ENCODE measurements around the gene TMEM52. TPM values are rescaled to one million over a fixed set of nuclear protein-coding genes. Genes with fewer than 3 reads are reported as not detected.
"Not testable (repeated sequence)": the region's sequence is repeated elsewhere in the genome, so short reads cannot be mapped to it uniquely, and the experiment has no call there.

TMEM52 gene
- polyA plus RNA-seq, 1 donor from 2014 or later = not detected

- peak within 1 kb of the TSS; percentile 88 to 95 (median 93) for H3K4me3 Mint-ChIP-seq
- peak within 1 kb of the TSS; percentile 90 to 94 (median 93) for H3K27ac Mint-ChIP-seq
- H3K27me3 Mint-ChIP-seq = peaks cover 3% of the 10 kb centered on the region
- peaks cover 39 to 48% (median 46%) of the 10 kb centered on the region in 3 donors for H3K4me1 Mint-ChIP-seq
- H3K36me3 Mint-ChIP-seq = no peaks in the 10 kb centered on the region
- no peaks in the 10 kb centered on the region for H3K9me3 Mint-ChIP-seq
These were observed 28.4 kb downstream of the TMEM52 start, which contains the start of gene GNB1 for GRCh38 chr1:1890506-1891348. TSS of gene GNB1 (minus strand) at chr1:1891087. CDS start at chr1:1825453, 65,634 bp downstream.

- Mint-ChIP-seq H3K9me3 (no peaks in the 10 kb centered on the region), H3K4me3 (peak overlapping the region; percentile 81 to 92 (median 89)), H3K4me1 (peaks cover 38 to 44% (median 41%) of the 10 kb centered on the region in 3 donors), H3K27me3 (peaks cover under 1% of the 10 kb centered on the region), H3K27ac (peak overlapping the region; percentile 90 to 94 (median 93)), H3K36me3 (no peaks in the 10 kb centered on the region)
These were observed 29.1 kb downstream of the TMEM52 start for GRCh38 chr1:1889847-1890505.

- H3K27ac Mint-ChIP-seq = peak overlapping the region; percentile 63 to 94 (median 93)
- H3K27me3 Mint-ChIP-seq = no peaks in the 10 kb centered on the region
- H3K4me1 Mint-ChIP-seq = peaks cover 34 to 38% (median 37%) of the 10 kb centered on the region in 3 donors
These were observed 29.9 kb downstream of the TMEM52 start for GRCh38 chr1:1889090-1889750.

GRCh38 chr1:1883890-1884289 lies 35.2 kb downstream of the TMEM52 start:
- H3K9me3 Mint-ChIP-seq, H3K27me3 Mint-ChIP-seq, H3K36me3 Mint-ChIP-seq: not testable (repeated sequence)
- peak overlapping the region in 3 of 4 donors; percentile 39 to 77 (median 71) for H3K4me3 Mint-ChIP-seq
- peaks cover 53 to 56% (median 55%) of the 10 kb centered on the region in 3 donors for H3K4me1 Mint-ChIP-seq
- peak overlapping the region in 2 of 3 donors; percentile 59 to 67 for H3K27ac Mint-ChIP-seq

More at GRCh38 chr1:1889090-1889750, 29.9 kb downstream of the TMEM52 start:
- Mint-ChIP-seq H3K4me3 (peak overlapping the region; percentile 81 to 92 (median 88)), H3K36me3 (no peaks in the 10 kb centered on the region), H3K9me3 (no peaks in the 10 kb centered on the region)

- Mint-ChIP-seq H3K36me3 (peaks cover 7% of the 10 kb centered on the region), H3K4me1 (peaks cover 55 to 59% (median 56%) of the 10 kb centered on the region in 3 donors), H3K27me3 (no peaks in the 10 kb centered on the region), H3K4me3 (peak overlapping the region in 3 of 4 donors; percentile 39 to 77 (median 71)), H3K9me3 (no peaks in the 10 kb centered on the region), H3K27ac (peak overlapping the region; percentile 31 to 67 (median 59))
These were observed 35.8 kb downstream of the TMEM52 start for GRCh38 chr1:1883092-1883873.

- Mint-ChIP-seq H3K4me1 (peaks cover 51 to 57% (median 53%) of the 10 kb centered on the region in 3 donors), H3K27me3 (no peaks in the 10 kb centered on the region), H3K36me3 (peaks cover 7% of the 10 kb centered on the region), H3K9me3 (no peaks in the 10 kb centered on the region), H3K27ac (peak overlapping the region; percentile 59 to 89 (median 71)), H3K4me3 (peak overlapping the region in 2 of 4 donors; percentile 49 to 71)
These were observed 37.4 kb downstream of the TMEM52 start for GRCh38 chr1:1881727-1882126.

GRCh38 chr1:1880617-1881312 lies 38.3 kb downstream of the TMEM52 start:
- H3K9me3 Mint-ChIP-seq = no peaks in the 10 kb centered on the region
- peaks cover 57 to 58% (median 57%) of the 10 kb centered on the region in 3 donors for H3K4me1 Mint-ChIP-seq
- peak overlapping the region in 2 of 4 donors; percentile 46 to 49 for H3K4me3 Mint-ChIP-seq
- peaks cover 7% of the 10 kb centered on the region for H3K36me3 Mint-ChIP-seq
- peak overlapping the region in 2 of 3 donors; percentile 60 to 89 for H3K27ac Mint-ChIP-seq
- H3K27me3 Mint-ChIP-seq = no peaks in the 10 kb centered on the region

GRCh38 chr1:1879942-1880341 lies 39.1 kb downstream of the TMEM52 start:
- H3K4me1 Mint-ChIP-seq = peaks cover 60 to 64% (median 62%) of the 10 kb centered on the region in 3 donors
- peaks cover 7% of the 10 kb centered on the region for H3K36me3 Mint-ChIP-seq
- H3K27ac Mint-ChIP-seq = peak overlapping the region in 1 of 3 donors; percentile 86
- no peaks in the 10 kb centered on the region for H3K9me3 Mint-ChIP-seq
- peak overlapping the region in 1 of 4 donors; percentile 49 for H3K4me3 Mint-ChIP-seq
- H3K27me3 Mint-ChIP-seq = no peaks in the 10 kb centered on the region

GRCh38 chr1:1877865-1878436 lies 41.1 kb downstream of the TMEM52 start:
- Mint-ChIP-seq H3K9me3 (no peaks in the 10 kb centered on the region), H3K36me3 (peaks cover 7% of the 10 kb centered on the region), H3K27ac (peak overlapping the region in 2 of 3 donors; percentile 20 to 69), H3K4me3 (peak overlapping the region in 3 of 4 donors; percentile 17 to 73 (median 19)), H3K4me1 (peaks cover 49 to 66% (median 58%) of the 10 kb centered on the region in 3 donors), H3K27me3 (no peaks in the 10 kb centered on the region)

- peak overlapping the region in 2 of 4 donors; percentile 14 to 61 for H3K4me3 Mint-ChIP-seq
- no peaks in the 10 kb centered on the region for H3K9me3 Mint-ChIP-seq
- peaks cover 56 to 70% (median 64%) of the 10 kb centered on the region in 3 donors for H3K4me1 Mint-ChIP-seq
- H3K27me3 Mint-ChIP-seq = no peaks in the 10 kb centered on the region
- H3K27ac Mint-ChIP-seq = peak overlapping the region; percentile 40 to 84 (median 58)
- H3K36me3 Mint-ChIP-seq = peaks cover 7% of the 10 kb centered on the region
These were observed 42.6 kb downstream of the TMEM52 start for GRCh38 chr1:1876335-1876930.

GRCh38 chr1:1875932-1876331 lies 43.1 kb downstream of the TMEM52 start:
- H3K36me3 Mint-ChIP-seq = peaks cover 5% of the 10 kb centered on the region
- no peaks in the 10 kb centered on the region for H3K9me3 Mint-ChIP-seq
- H3K27me3 Mint-ChIP-seq = no peaks in the 10 kb centered on the region
- peaks cover 56 to 70% (median 62%) of the 10 kb centered on the region in 3 donors for H3K4me1 Mint-ChIP-seq
- H3K27ac Mint-ChIP-seq = peak overlapping the region in 2 of 3 donors; percentile 40 to 71
- H3K4me3 Mint-ChIP-seq = peak overlapping the region in 2 of 4 donors; percentile 34 to 61

- Mint-ChIP-seq H3K4me3 (no peak overlapping the region), H3K27ac (peak overlapping the region in 2 of 3 donors; percentile 37 to 83), H3K27me3 (no peaks in the 10 kb centered on the region), H3K4me1 (peaks cover 60 to 73% (median 64%) of the 10 kb centered on the region in 3 donors), H3K36me3 (peaks cover 6% of the 10 kb centered on the region), H3K9me3 (no peaks in the 10 kb centered on the region)
These were observed 44.2 kb downstream of the TMEM52 start for GRCh38 chr1:1874901-1875300.

- Mint-ChIP-seq H3K9me3 (no peaks in the 10 kb centered on the region), H3K4me3 (peak overlapping the region in 2 of 4 donors; percentile 28 to 63), H3K36me3 (peaks cover 2% of the 10 kb centered on the region), H3K27me3 (no peaks in the 10 kb centered on the region), H3K4me1 (peaks cover 58 to 69% (median 61%) of the 10 kb centered on the region in 3 donors), H3K27ac (no peak overlapping the region)
These were observed 45.9 kb downstream of the TMEM52 start for GRCh38 chr1:1873186-1873585.
